SK-N-SH (cell line): ENCODE results near the gene NMBR. TPM values are rescaled to one million over a fixed set of nuclear protein-coding genes. Genes with fewer than 3 reads are reported as not detected.

Experiments
- CTCF ChIA-PET: fragments of 300-600, 350-600 bp; formaldehyde crosslinking; extraction: SDS; loops from one replicate; lab custom pipeline; 2021; lab: Yijun Ruan, JAX
- POLR2A ChIA-PET: fragments of 350-600 bp; sonication (Branson Sonifier 250); formaldehyde crosslinking; extraction: SDS; loops from one replicate; lab custom pipeline; 2020; ENCODE audit warnings: antibody characterized with exemption, inconsistent platforms; lab: Yijun Ruan, JAX
- DNase-seq: peaks from one replicate; pipeline ENCODE4 v3.0.0; 2012
- H2AFZ ChIP-seq: fragments of 200-600 bp; sonication (generic); 2 replicates; pipeline ENCODE4 v1.8.1; 2016; ENCODE audit warnings: antibody characterized with exemption, mild to moderate bottlenecking, low read depth
- H3F3A ChIP-seq: fragments of 200-600 bp; sonication (generic); replicated peaks from 2 replicates; pipeline ENCODE3; 2016; ENCODE audit warnings: antibody characterized with exemption, mild to moderate bottlenecking; ENCODE audit not compliant: insufficient read depth
- H3K27ac ChIP-seq, 2 experiments: fragments of 200-500 bp in 1 of 2; fragments of 200-600 bp in 1 of 2; sonication (Bioruptor generic) in 1 of 2; sonication (generic), shearing (Covaris generic) in 1 of 2; 2 replicates each; pipeline versions ENCODE4 v1.5.1 to v1.6.1; 2014 to 2016; ENCODE audit warnings: low read depth in 2 of 2, inconsistent platforms in 1 of 2, low read length in 1 of 2, mild to moderate bottlenecking in 1 of 2, mixed read lengths in 1 of 2
- H3K27me3 ChIP-seq: fragments of 200-600 bp; sonication (generic), shearing (Covaris generic); 2 replicates; pipeline ENCODE4 v1.6.1; 2016; ENCODE audit warnings: mixed run types; ENCODE audit not compliant: insufficient read depth
- H3K36me3 ChIP-seq, 2 experiments: fragments of 200-500 bp in 1 of 2; fragments of 200-600 bp in 1 of 2; sonication (Bioruptor generic) in 1 of 2; sonication (generic) in 1 of 2; replicated peaks in 1 of 2; 2 replicates each; pipeline versions ENCODE3 to v1.5.1; 2014 to 2016; ENCODE audit warnings: low read length in 1 of 2, mild to moderate bottlenecking in 1 of 2; ENCODE audit not compliant: insufficient read depth in 2 of 2, control insufficient read depth in 1 of 2
- H3K4me1 ChIP-seq, 2 experiments: fragments of 200-500 bp in 1 of 2; fragments of 200-600 bp in 1 of 2; sonication (Bioruptor generic) in 1 of 2; sonication (generic), shearing (Covaris generic) in 1 of 2; 2 replicates each; pipeline versions ENCODE4 v1.5.1 to v1.6.1; 2014 to 2016; ENCODE audit warnings: low read depth in 1 of 2, low read length in 1 of 2, mixed run types in 1 of 2; ENCODE audit not compliant: insufficient read depth in 2 of 2, control insufficient read depth in 1 of 2
- H3K4me2 ChIP-seq: fragments of 200-600 bp; sonication (generic), shearing (Covaris generic); 2 replicates; pipeline ENCODE4 v1.6.1; 2017; ENCODE audit warnings: mixed run types
- H3K4me3 ChIP-seq, 2 experiments: fragments of 200-500 bp in 1 of 2; fragments of 200-600 bp in 1 of 2; sonication (Bioruptor generic) in 1 of 2; sonication (generic), shearing (Covaris generic) in 1 of 2; 2 replicates each; pipeline versions ENCODE4 v1.5.1 to v1.8.1; 2014 to 2016; ENCODE audit warnings: low read depth in 2 of 2, inconsistent platforms in 1 of 2, low read length in 1 of 2, mild to moderate bottlenecking in 1 of 2, mixed read lengths in 1 of 2, moderate library complexity in 1 of 2
- H3K79me2 ChIP-seq: fragments of 200-600 bp; sonication (generic); 2 replicates; pipeline ENCODE4 v1.8.1; 2017; ENCODE audit warnings: mild to moderate bottlenecking; ENCODE audit not compliant: insufficient read depth
- H3K9ac ChIP-seq: fragments of 200-600 bp; sonication (generic); 2 replicates; pipeline ENCODE4 v1.6.1; 2017; ENCODE audit warnings: mixed run types
- H3K9me2 ChIP-seq: fragments of 200-600 bp; sonication (generic); 2 replicates; pipeline ENCODE4 v1.6.1; 2017; ENCODE audit warnings: mixed run types
- H3K9me3 ChIP-seq: fragments of 200-600 bp; sonication (generic); 2 replicates; pipeline ENCODE4 v1.6.1; 2017; ENCODE audit warnings: mixed run types, mild to moderate bottlenecking, moderate library complexity
- H4K20me1 ChIP-seq: fragments of 200-600 bp; sonication (generic); 2 replicates; pipeline ENCODE4 v1.6.1; 2017; ENCODE audit warnings: mild to moderate bottlenecking, mixed run types; ENCODE audit not compliant: insufficient read depth
- ELF1 ChIP-seq: IDR thresholded peaks from 2 replicates; pipeline ENCODE4 v1.4.0; 2012
- EZH2phosphoT487 ChIP-seq: fragments of 200-600 bp; sonication (generic); IDR thresholded peaks from 2 replicates; pipeline ENCODE4 v1.6.1; 2017; ENCODE audit warnings: low read depth, mixed run types, mild to moderate bottlenecking, antibody characterized with exemption, moderate library complexity, borderline replicate concordance
- GABPA ChIP-seq: IDR thresholded peaks from 2 replicates; pipeline ENCODE4 v1.4.0; 2012; ENCODE audit warnings: low read depth, mild to moderate bottlenecking
- IRF3 ChIP-seq: fragments of 150-350 bp; IDR thresholded peaks from 2 replicates; pipeline ENCODE4 v1.6.1; 2016; ENCODE audit warnings: mild to moderate bottlenecking, low read depth, low read length
- MAX ChIP-seq: IDR thresholded peaks from 2 replicates; pipeline ENCODE4 v1.4.0; 2012; ENCODE audit warnings: low read depth
- MEF2A ChIP-seq: IDR thresholded peaks from 2 replicates; pipeline ENCODE4 v1.4.0; 2012; ENCODE audit warnings: low read depth, borderline replicate concordance
- MXI1 ChIP-seq: IDR thresholded peaks from 2 replicates; pipeline ENCODE4 v1.6.1; 2012; ENCODE audit warnings: mild to moderate bottlenecking, low read depth, low read length, improper control_type of control experiment
- NFIC ChIP-seq: IDR thresholded peaks from 2 replicates; pipeline ENCODE4 v1.4.0; 2012; ENCODE audit warnings: borderline replicate concordance
- REST ChIP-seq: IDR thresholded peaks from 2 replicates; pipeline ENCODE4 v1.6.1; 2012; ENCODE audit warnings: mild to moderate bottlenecking, low read depth, low read length, moderate library complexity
- RFX5 ChIP-seq: IDR thresholded peaks from 2 replicates; pipeline ENCODE4 v1.6.1; 2012; ENCODE audit warnings: mild to moderate bottlenecking, improper control_type of control experiment, low read length
- RXRA ChIP-seq: IDR thresholded peaks from 2 replicates; pipeline ENCODE4 v1.4.0; 2012; ENCODE audit warnings: low read depth, mild to moderate bottlenecking, borderline replicate concordance
- SIN3A ChIP-seq: IDR thresholded peaks from 2 replicates; pipeline ENCODE4 v1.6.1; 2012; ENCODE audit warnings: low read depth, mild to moderate bottlenecking, low read length, moderate library complexity, borderline replicate concordance
- TAF1 ChIP-seq: IDR thresholded peaks from 2 replicates; pipeline ENCODE4 v1.6.1; 2012; ENCODE audit warnings: low read depth, mild to moderate bottlenecking, low read length, moderate library complexity, borderline replicate concordance
- TEAD4 ChIP-seq: IDR thresholded peaks from 2 replicates; pipeline ENCODE4 v1.4.0; 2012; ENCODE audit warnings: mild to moderate bottlenecking, borderline replicate concordance; ENCODE audit not compliant: insufficient read depth
- USF1 ChIP-seq: IDR thresholded peaks from 2 replicates; pipeline ENCODE4 v1.4.0; 2012; ENCODE audit warnings: low read depth, borderline replicate concordance
- YY1 ChIP-seq: IDR thresholded peaks from 2 replicates; pipeline ENCODE4 v1.4.0; 2012; ENCODE audit warnings: low read depth, mild to moderate bottlenecking
- ZBTB33 ChIP-seq: IDR thresholded peaks from 2 replicates; pipeline ENCODE4 v1.4.0; 2012; ENCODE audit warnings: low read depth, borderline replicate concordance
- WGBS: methylation state at CpG from one replicate; pipeline ENCODE4 v1.1.6; 2017; ENCODE audit warnings: low lambda C conversion rate; 5-methylcytosine and 5-hydroxymethylcytosine counted together
- polyA plus RNA-seq, 3 experiments: library from polyadenylated mRNA; depleted of rRNA; stranded (reverse); fragments of >200 nt; gene quantifications; 2 replicates each; pipeline ENCODE4 v1.2.3, GENCODE V29; 2012
- TF ChIP-seq, protein P1 (sequence below): fragments of 150-350 bp; IDR thresholded peaks from 2 replicates; pipeline ENCODE4 v1.6.1; 2017; ENCODE audit warnings: antibody characterized with exemption, low read length, low read depth, borderline replicate concordance
- TF ChIP-seq, protein P2 (sequence below): fragments of 200-600 bp; sonication (generic); IDR thresholded peaks from 2 replicates; pipeline ENCODE4 v1.6.1; 2017; ENCODE audit warnings: antibody characterized with exemption, mild to moderate bottlenecking, moderate library complexity

Gene NMBR
- not detected in 2 replicates for polyA plus RNA-seq (2012; rRNA removed)
- polyA plus RNA-seq (2012; cell fraction: cytosol; rRNA removed) = 0.04 TPM in 1 of 2 replicates, not detected in the other
- polyA plus RNA-seq (2012; cell fraction: nucleus; rRNA removed) = not detected in 2 replicates

GRCh38 chr6:142146828-142147662 is at the start of gene NMBR, which contains the start of gene VTA1:
TSS of gene NMBR (minus strand) at chr6:142147122. CDS start at chr6:142088658, 58,464 bp downstream.
TSS of gene VTA1 (plus strand) at chr6:142147263. CDS start at chr6:142147288, 25 bp downstream.
- POLR2A ChIA-PET = interaction anchor here (1.0 kb wide), 1 partner anchor 9 kb away, joined by 3 read pairs; no protein-coding TSS in a partner anchor
- H3K9me2 ChIP-seq = no peaks in the 10 kb centered on the region
- H3K27me3 ChIP-seq = no peaks in the 10 kb centered on the region
- peaks cover 7 to 12% of the 10 kb centered on the region in 2 experiments for H3K36me3 ChIP-seq
- H3K4me3 ChIP-seq = peak within 1 kb of the TSS; percentile 94 to 98
- H2AFZ ChIP-seq = peak within 1 kb of the TSS; percentile 93
- H3F3A ChIP-seq = peaks cover 1% of the 10 kb centered on the region
- H4K20me1 ChIP-seq = no peaks in the 10 kb centered on the region
- WGBS = 2% methylated on average over 15 of the region's 38 CpGs
- H3K4me2 ChIP-seq = peak within 1 kb of the TSS; percentile 84
- no peaks in the 10 kb centered on the region for H3K9me3 ChIP-seq
- CTCF ChIA-PET = interaction anchor here (0.6 to 3.5 kb wide), 18 partner anchors 9 to 1134 kb away, joined by 3 to 40 read pairs (median 4); no protein-coding TSS in a partner anchor
- peaks cover 50% of the 10 kb centered on the region for H3K79me2 ChIP-seq
- DNase-seq = peak; percentile 79
- peak within 1 kb of the TSS; percentile 63 to 76 for H3K27ac ChIP-seq
- H3K9ac ChIP-seq = peak within 1 kb of the TSS; percentile 95
- H3K4me1 ChIP-seq = peaks cover 8 to 10% of the 10 kb centered on the region in 2 experiments; a peak in 3 of 4 replicates
- peak; percentile 64; the same call in 1 of the 2 replicates for TF ChIP-seq REST
- TF ChIP-seq NFIC = 0 out of 2 replicates have a peak, but pooled peaks have one; percentile 8
- TF ChIP-seq ZBTB33 = peak; percentile 56; the same call in 1 of the 2 replicates
- peak; percentile 86 for TF ChIP-seq YY1
- TF ChIP-seq RFX5 = peak; percentile 29; the same call in 1 of the 2 replicates
- TF ChIP-seq GABPA = peak; percentile 92
- TF ChIP-seq, protein P1, sequence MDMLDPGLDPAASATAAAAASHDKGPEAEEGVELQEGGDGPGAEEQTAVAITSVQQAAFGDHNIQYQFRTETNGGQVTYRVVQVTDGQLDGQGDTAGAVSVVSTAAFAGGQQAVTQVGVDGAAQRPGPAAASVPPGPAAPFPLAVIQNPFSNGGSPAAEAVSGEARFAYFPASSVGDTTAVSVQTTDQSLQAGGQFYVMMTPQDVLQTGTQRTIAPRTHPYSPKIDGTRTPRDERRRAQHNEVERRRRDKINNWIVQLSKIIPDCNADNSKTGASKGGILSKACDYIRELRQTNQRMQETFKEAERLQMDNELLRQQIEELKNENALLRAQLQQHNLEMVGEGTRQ = no peak
- TF ChIP-seq MXI1 = peak; percentile 94
- TF ChIP-seq USF1 = no peak
- TF ChIP-seq MEF2A = no peak
- peak; percentile 77; the same call in 1 of the 2 replicates for TF ChIP-seq TAF1
- no peak for TF ChIP-seq EZH2phosphoT487
- TF ChIP-seq SIN3A = peak; percentile 97
- peak; percentile 97 for TF ChIP-seq ELF1
- TF ChIP-seq, protein P2, sequence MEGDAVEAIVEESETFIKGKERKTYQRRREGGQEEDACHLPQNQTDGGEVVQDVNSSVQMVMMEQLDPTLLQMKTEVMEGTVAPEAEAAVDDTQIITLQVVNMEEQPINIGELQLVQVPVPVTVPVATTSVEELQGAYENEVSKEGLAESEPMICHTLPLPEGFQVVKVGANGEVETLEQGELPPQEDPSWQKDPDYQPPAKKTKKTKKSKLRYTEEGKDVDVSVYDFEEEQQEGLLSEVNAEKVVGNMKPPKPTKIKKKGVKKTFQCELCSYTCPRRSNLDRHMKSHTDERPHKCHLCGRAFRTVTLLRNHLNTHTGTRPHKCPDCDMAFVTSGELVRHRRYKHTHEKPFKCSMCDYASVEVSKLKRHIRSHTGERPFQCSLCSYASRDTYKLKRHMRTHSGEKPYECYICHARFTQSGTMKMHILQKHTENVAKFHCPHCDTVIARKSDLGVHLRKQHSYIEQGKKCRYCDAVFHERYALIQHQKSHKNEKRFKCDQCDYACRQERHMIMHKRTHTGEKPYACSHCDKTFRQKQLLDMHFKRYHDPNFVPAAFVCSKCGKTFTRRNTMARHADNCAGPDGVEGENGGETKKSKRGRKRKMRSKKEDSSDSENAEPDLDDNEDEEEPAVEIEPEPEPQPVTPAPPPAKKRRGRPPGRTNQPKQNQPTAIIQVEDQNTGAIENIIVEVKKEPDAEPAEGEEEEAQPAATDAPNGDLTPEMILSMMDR = peak; percentile 93
- TF ChIP-seq MAX = peak; percentile 93
- no peak for TF ChIP-seq IRF3
- no peak for TF ChIP-seq TEAD4
- TF ChIP-seq RXRA = no peak
